HG03108 (cell line): Measurements from ENCODE around the gene EPHA1.
"Not testable (repeated sequence)": the region's sequence is repeated elsewhere in the genome, so short reads cannot be mapped to it uniquely, and the experiment has no call there.

ENCODE experiments used
- ATAC-seq: cut with Tn5 transposase; IDR thresholded peaks from one replicate; pipeline ENCODE4 v1.9.1; 2021; ENCODE audit warnings: moderate library complexity; ENCODE audit not compliant: unreplicated experiment

The EPHA1 gene

GRCh38 chr7:143433759-143434158 is 25.1 kb upstream of the EPHA1 start:
- no peak for ATAC-seq

DNA sequence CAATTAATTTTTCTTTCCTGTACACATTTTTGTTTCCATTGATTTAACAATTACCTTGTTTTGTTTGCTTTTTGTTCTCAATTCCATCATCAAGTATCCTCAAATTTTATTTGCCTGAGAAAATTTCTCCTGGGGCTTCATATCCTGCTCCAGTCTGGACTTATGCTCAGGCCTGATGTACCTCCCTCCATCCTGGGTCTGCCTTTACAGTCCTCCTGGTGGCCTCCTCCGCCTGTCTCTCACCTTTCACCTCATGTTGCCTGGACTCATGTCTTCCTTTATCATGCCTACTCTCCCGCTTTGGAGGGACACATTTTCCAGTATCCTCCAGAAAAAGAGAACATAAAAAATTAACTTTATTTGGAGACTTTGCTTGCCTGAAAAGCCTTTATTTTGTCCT is 22.5 kb upstream of the EPHA1 start:
- ATAC-seq = no peak

DNA sequence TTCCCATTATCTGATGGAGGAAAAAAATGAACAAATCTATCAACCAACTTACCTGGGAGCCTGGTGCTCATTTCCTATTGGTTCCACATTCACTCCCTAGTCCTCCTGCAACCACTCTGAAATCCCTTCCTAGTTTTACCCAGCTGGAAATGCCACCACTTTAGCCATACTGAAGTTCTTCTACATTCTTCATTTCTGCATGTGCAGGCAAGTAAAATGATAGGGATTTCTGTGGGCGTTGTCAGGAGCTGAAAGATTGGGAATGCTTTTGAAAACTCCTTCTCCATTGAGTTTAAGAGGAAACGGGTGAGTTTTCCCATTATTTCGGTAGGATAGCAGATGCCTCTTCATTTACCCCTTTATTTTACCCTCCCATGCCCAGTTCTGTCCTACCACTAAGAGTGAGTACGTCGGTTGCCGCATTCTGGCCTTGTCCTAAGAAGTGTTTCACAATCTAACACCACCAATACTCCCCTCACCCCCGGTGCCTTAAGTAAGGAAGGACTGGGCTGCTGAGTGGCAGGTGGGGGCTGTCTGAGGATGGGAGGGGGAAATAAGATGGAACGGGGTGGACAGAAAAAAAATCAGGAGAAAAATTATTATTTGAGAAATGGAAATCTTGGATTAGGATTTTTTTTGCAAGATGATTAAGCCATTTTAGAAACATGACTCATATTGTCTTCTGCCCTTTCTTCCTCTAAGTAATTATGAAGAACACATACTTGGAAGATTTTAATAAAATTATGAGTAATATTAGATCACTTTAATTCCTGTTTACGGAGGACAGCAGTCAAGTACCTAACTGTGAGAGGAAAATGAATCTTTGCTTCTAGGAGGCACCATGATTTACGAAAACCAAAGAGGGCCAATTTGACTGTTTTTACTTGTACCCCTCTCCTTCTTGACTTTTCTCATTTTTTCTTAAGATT is 21.4 kb upstream of the EPHA1 start:
- ATAC-seq = no peak

DNA sequence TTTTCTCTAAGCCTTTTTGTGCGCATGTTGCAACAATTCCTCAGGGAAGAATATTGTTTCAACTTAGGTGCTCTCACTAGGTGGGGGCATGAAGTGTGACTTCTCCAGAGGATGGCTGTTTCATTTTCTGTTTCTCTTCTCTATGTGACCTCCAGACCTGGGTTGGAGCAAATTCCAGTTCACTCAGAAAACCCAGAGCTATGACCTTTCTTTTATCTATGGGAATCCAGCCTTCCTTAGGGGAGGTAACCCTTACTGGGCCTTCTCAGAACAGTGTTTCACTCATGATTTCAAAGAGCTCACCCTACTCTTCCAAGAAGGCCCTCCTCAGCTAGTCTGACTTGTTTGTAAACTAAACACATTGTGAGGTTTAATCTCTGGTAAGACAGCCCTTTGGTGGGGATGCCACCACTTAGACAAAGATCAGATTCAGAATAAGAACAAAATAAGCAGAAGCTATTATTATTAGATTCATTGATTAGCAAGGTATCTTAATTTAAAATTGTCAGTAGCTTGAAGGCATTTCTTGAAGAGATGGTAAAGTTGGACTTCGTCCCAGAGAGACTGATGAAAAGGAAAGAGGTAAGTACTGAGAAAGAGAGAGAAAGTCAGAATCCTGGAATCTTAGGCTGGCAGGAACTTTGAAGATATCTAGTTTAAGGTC is 18.0 kb upstream of the EPHA1 start:
- no peak for ATAC-seq

- ATAC-seq = not testable (repeated sequence)
These were observed 15.8 kb upstream of the EPHA1 start for GRCh38 chr7:143424476-143424875.

- no peak for ATAC-seq
These were observed 13.4 kb upstream of the EPHA1 start for GRCh38 chr7:143422033-143422432.

- ATAC-seq = not testable (repeated sequence)
These were observed 12.0 kb upstream of the EPHA1 start for GRCh38 chr7:143420624-143421023.

GRCh38 chr7:143419880-143420279 is 11.2 kb upstream of the EPHA1 start:
- no peak for ATAC-seq

GRCh38 chr7:143418681-143419458 is 10.2 kb upstream of the EPHA1 start:
- no peak for ATAC-seq

- no peak for ATAC-seq
These were observed 9.2 kb upstream of the EPHA1 start for GRCh38 chr7:143417734-143418383.

GRCh38 chr7:143416565-143417149 is 8.0 kb upstream of the EPHA1 start:
- no peak for ATAC-seq

- ATAC-seq = no peak
These were observed 7.2 kb upstream of the EPHA1 start for GRCh38 chr7:143415742-143416397.

DNA sequence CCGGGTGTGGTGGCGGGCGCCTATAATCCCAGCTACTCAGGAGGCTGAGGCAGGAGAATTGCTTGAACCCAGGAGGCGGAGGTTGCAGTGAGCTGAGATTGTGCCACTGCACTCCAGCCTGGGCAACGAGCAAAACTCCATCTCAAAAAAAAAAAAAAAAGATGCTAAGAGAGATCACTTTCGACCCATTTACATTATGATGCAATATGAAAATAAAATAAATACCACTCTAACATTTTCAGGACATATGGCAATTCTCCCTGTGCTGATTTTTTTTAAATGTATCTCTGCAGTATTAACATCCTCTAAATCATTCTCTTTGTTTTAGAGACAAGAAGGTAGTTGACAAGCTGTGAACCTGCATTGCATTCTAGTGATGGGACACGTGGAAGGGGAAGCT is 6.6 kb upstream of the EPHA1 start:
- not testable (repeated sequence) for ATAC-seq

- ATAC-seq = no peak
These were observed 4.5 kb upstream of the EPHA1 start for GRCh38 chr7:143413123-143413522.

DNA sequence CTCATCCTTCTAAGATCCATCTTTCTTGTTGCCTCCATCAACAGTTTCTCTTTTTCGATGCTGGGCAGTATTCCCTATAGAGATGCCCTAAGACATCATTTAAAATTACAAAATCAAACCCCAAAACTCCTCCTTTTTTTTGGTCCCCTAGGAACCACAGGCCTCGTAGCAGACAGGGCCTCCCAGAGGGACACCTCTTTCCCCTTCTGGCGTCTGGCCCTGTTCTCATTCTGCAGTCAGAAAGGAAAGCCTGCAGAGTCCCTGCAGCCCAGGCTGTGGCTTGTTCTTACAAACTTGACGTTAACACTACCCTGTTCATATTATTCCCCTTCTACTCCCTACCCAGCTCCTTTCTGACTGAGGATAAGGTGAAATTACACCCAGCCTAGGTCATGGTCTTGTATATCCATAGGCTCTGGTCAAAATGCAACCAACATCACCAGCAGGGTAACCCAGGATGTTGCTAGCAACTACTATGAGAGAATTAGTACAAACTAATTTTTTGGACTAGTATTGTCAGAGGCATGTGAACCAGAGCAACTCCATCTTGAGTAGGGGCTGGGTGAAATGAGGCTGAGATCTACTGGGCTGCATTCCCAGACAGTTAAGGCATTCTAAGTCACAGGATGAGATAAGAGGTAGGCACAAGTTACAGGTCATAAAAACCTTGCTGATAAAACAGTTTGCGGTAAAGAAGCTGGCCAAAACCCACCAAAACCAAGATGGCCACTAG is 3.5 kb upstream of the EPHA1 start:
- no peak for ATAC-seq

DNA sequence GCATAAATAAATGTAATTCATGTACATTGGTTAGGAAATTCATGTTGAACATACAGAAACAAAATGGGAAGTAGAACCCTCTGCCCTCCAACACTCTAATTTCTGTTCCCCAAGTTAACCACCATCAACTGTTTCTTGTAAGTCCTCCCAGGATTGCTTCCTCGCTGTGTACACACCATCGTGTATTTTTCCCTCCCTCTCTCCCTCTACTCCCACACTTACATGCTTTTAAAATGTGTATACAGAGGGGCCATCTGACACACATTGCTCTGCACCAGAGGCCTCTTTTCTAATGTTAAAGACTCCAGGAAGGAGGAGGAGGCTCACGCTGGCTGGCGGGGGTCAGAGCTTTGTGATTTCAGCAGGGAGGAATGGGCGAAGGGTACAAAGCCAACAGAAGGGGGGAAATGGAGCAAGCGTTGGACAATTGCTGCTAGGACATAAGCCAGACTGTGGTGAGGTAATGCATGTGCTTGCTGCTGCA is 1.9 kb upstream of the EPHA1 start:
- no peak for ATAC-seq

GRCh38 chr7:143408252-143408685 is 387 bp downstream of the EPHA1 start:
- ATAC-seq = no peak

DNA sequence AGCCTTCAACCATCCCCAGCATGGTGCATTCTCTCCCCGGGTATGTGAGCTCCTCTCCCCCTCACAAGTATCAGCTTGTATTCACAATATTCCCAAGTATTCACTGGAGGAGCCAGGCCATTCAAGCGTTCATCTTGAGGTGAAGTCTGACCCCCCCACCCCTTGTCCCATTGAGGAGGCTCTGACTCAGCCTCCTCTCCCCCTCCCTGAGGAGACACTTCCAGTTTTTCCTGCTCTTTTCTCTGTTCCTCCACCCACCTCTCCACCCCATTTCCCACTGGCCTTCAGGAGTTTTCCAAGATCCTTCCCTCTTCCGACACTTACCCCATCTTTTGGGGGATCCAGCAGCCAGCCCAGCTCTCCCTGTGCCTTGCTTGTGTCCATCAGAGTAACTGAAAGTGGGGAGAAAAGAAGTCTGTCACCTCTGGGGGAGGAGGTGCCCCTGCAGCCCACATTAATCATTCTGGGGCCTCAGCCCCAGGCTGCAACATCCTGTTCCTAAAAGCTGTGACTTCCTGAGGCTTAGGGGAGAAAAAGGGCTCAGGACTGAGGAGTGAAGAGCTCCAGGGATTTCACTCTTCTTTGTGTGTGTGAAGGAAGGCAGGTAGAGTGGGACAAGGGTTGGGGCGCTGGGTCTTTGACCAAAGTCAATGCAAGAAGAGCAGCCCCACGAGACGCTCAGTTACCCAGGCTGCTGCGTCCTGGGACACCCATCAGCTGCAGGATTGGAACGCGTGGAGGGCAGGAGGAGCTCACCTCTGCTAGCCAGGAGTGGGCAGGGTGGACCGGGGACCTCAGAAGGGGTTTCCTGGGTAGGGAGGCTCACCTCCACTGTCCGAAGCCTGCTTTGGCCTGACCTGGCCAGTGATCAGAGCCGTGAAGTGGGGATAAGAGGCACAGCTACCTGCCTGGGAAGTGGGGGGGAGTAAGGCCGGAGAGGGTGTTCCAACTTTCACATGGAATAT is 1.1 kb downstream of the EPHA1 start:
- ATAC-seq = no peak
